T1000 (cell line): Measurements from ENCODE around the gene PDCD1.
"Not testable (repeated sequence)": the region's sequence is repeated elsewhere in the genome, so short reads cannot be mapped to it uniquely, and the experiment has no call there.

Experiments
- DNase-seq: peaks from one replicate; lab custom pipeline; 2025; ENCODE audit warnings: mixed read lengths; lab: John Stamatoyannopoulos, UW

The PDCD1 gene

GRCh38 chr2:241858206-241859016 lies at the start of gene PDCD1:
TSS of gene PDCD1 (minus strand) at chr2:241858894. CDS start at chr2:241858838, 56 bp downstream.
- DNase-seq = no peak

GRCh38 chr2:241907831-241908230 lies 49.1 kb upstream of the PDCD1 start:
- DNase-seq = not testable (repeated sequence)

GRCh38 chr2:241906826-241907570 lies 48.3 kb upstream of the PDCD1 start:
- no peak for DNase-seq

- DNase-seq = not testable (repeated sequence)
Observed at GRCh38 chr2:241906378-241906770, 47.7 kb upstream of the PDCD1 start.

GRCh38 chr2:241905716-241906377 lies 47.2 kb upstream of the PDCD1 start:
- DNase-seq = no peak

DNA sequence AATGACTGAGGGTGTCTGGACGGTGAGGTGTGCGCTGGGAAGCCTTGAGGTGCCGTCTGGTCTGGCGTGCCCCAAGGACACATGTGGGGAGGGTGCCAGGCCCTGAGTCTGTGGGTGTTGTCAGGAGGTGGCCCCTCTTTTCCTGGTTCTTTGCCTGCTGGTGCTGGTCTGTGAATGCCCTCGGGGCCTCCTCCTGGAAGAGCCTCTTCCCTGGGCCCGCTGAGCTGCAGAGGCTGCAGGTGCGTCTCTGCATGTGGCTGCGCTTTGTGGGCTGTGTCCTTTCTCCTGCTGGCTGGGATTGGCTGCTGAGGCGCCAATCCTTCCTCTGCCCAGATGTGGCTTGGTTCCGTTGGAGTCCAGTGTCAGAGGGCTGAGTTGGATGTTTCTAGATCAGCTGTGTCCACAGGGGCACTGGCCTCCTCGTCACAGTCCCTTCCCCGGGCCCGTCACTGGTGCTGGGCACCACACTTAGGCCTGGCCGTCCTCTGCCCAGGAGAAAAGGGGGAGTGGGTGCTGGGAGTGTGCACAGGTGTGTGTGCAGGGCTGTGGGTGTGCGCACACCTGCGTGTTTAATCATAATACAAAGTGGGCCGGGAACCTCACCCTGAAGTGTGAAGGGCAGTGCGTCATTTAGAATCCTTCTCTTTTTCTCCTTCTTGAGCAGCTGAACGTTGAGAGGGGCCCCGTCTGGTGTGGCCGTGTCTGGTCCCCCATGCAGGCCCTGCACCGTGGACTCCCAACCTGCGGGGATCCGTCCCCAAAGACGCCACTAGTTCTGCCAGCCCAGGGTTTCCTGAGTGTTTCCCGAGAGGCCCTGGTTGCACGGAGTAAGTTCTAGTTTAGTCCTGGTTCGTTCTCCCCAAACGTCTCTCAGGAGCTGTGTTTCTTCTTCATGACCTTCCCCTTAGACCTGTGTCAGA lies 46.4 kb upstream of the PDCD1 start:
- DNase-seq = no peak

DNA sequence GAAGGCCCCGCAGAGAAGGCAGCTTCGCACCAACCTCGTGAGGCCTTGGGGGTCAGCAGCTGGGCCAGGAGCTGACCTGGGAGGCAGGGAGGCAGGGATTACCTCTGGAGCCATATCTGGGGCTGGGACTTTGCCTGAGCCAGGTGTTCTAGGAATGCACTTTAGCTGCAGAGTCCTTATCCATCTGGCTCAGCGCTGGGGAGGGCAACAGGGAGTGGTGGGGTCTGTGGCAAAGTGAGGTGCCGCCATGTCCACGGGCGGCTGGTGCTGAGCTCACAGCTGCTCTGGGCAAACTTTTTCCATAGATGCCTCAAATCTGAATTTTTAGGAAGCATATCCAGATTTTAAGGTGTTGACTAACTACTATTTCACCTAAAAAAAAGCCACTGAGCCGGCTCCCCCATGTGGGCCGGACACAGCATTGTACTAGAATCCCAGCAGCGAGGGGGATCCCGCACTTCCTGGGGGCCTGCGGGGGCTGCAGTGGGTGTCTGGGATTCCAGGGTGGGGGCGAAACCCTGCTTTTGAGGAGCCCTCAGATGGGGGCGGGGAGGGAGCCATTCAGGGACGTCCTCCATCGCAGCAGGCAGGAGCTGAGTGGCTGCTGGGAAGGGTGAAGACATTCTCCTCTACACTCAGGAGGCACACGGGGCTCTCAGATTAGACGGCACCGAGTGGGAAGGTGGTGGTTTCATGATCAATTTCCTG lies 45.5 kb upstream of the PDCD1 start:
- DNase-seq = no peak

DNA sequence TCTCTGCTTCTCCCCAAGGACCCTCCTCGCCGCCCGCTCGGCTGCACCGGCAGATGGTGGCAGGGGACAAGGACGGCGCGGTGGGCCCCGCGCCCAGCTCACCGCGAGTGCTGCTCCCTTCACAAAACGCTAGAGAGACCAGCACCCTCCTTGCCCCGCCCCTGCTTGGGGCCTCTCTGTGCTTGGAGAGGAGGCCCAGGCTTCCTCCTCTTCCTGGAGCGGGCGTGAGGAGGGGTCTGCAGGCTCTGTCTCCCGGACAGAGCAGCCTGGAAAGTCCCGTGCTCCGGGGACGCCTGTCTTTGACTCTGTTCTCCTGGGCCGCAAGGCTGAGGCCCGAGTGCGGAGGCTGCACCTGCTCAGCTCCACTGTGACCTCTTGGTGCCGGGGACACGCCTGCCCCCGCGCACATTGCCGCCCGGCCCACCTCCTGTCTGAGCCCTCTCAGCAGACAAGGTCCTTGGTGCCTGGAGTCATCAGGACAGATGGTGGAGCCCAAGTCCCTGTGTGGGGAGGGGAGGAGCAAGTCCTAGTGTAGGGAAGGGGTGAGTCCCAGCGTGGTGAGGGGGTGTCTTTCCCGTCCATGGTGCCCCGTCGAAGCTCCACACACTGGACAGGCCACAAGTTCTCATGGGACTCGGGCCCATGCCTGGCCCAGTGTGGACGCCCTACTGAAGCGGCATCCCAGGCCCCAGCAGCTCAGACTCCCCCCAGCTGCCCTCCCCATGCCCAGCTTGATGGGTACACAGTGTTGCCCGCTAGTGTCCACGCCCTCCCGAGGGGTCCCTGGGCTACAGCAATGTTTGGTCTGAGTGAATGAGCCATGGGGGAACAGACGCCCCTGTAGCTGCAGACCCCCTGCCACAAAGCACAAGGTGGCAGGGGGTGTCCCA lies 44.7 kb upstream of the PDCD1 start:
- DNase-seq = no peak

GRCh38 chr2:241902357-241902991 lies 43.8 kb upstream of the PDCD1 start:
- DNase-seq = no peak

- no peak for DNase-seq
Observed at GRCh38 chr2:241901500-241902351, 43.0 kb upstream of the PDCD1 start.

GRCh38 chr2:241901018-241901380 lies 42.3 kb upstream of the PDCD1 start:
- no peak for DNase-seq

GRCh38 chr2:241900251-241901017 lies 41.7 kb upstream of the PDCD1 start:
- DNase-seq = no peak

DNA sequence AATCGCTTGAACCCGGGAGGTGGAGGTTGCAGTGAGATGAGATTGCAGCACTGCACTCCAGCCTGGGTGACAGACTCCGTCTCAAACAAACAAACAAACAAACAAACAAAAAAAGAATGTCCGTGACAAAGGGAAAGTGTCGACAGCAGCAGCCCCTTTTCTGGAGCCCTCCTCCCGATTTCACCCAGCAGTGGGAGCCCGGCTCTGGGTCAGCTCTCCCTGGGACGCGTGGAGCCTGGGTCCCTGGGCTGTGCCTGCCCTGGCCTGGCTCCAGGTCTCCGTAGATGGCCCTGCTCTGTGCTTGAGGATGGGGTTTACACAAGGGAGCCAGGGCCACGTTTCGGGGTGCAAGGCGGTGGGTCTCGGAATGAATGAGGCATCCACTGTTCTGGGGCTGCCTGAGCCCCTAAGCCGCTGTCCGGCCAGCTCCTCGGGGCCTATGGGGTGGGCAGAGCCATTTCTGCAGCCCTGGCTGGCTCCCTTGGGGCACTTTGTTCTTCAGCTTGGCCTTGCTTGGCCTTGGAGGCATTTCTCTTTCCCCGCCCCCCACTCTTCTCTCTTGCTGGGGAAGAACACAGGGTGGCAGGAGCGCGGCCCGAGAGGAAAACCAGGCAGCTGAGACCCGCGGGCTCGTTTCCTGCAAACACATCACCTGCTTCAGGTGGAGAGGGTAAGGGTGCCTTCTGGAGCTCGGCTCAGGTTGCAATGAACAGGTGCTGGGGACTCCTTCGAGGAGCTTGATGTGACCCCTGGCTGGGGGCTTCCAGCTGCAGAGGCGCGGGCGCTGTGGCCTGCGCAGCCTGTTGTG lies 40.0 kb upstream of the PDCD1 start:
- DNase-seq = no peak

- no peak for DNase-seq
Observed at GRCh38 chr2:241897231-241897916, 38.7 kb upstream of the PDCD1 start.

DNA sequence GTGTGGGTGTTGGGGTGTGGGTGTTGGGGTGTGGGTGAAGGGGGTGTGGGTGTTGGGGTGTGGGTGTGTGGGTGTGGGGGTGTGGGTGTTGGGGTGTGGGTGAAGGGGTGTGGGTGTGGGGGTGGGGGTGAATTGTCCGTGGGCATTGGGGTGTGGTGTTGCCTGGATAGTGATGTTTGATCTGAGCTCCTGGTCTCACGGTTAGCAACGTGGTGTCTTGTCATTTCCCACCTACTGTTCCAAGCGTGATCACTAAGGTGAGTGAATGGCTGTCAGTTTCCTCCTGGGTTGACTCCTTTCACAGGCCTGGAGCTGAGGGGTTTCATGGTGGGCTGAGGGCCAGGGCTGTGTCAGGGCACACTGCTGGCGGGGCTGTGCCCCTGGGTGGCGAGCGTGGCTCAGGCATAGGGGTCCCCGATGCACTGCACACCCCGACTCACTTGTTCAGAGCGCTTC lies 38.1 kb upstream of the PDCD1 start:
- no peak for DNase-seq
